ENCODE measurements around the gene XCL2.

The XCL2 gene

GRCh38 chr1:168512864-168513595 is 30.8 kb downstream of the XCL2 start:
- DNase-seq: no peak

DNA sequence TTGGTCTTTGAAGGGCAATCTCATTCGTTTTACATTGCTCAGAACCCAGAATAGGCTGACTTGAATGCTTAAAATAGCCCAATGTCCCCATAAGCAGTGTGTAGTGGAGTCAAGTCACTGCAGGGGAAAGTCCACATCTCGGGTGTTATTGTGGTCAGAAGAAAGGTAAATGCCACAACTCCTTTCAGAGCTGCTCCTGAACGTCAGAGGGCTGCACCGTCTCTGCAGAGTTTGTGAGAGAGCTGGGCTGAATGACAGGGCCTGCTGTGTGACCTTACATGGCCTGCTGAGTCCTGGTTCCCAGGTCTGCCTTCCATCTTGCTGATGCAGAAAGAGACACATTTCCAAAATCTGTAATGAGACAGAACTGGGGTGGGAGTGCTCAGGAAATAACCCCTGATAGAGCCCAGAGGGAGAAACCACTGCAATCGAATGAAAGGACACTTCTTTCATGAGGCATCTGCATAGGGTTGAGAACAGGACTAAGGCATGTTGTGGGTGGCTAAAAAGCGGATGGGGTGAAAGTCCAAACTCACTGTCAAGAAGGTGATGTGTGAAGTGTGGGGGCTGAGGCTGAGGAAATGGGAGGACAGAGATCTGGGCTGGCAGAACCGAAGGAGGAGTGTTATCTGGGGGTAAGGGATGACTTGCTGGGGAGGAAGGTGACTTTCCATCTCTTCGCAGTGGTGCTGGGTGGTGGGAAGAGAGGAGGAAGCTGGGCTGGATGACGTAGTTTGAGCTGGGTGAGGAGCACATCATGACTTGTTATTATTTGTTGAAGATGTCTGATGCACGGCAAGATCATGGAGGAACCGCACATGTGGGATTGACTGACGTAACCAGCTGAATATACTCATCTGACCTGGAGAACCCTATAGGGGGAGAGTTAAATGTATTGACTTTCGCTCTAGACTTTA is 33.7 kb downstream of the XCL2 start:
- DNase-seq: no peak

- DNase-seq: no peak
Measured at GRCh38 chr1:168509210-168509609, 34.6 kb downstream of the XCL2 start.

DNA sequence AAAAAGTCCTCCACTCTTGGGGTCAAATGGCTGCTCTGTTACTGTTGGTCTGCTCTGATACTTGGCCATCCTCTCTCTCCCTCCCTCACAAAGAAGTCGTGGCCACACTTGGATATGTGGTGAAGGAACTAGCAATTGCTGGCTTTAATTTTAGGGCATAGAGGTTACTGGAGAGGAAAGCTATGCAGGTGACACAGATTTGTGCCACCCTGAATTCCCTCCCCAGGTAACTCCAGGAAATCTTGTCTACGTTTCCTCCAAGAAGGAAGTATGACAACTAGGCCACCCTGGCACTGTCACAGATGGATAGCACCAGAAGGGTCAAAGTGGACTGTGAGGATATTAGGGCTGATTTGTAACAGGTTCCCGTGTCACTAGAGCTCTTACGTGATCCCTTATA is 36.0 kb downstream of the XCL2 start:
- DNase-seq: no peak

DNA sequence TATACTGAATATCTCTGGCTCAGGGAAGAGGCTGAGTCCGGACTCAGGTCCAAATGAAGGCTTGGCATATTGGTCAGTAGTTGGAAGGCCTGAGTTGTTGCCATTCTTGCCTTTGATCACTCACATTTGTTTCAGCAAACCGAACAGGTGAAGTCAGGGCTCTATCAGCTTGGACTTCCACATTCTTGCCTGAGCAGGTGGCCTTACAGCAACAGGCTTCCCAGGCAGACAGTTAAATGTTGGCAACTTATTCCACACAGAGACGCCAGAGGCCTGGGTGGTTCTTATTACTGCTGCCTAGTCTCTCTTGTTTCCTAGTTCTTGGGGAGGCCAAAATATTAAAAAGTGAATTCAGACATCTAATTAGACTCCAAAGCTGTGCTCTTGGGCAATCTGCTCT is 36.6 kb downstream of the XCL2 start:
- no peak for DNase-seq

- no peak for DNase-seq
Measured at GRCh38 chr1:168506204-168506819, 37.5 kb downstream of the XCL2 start.

DNA sequence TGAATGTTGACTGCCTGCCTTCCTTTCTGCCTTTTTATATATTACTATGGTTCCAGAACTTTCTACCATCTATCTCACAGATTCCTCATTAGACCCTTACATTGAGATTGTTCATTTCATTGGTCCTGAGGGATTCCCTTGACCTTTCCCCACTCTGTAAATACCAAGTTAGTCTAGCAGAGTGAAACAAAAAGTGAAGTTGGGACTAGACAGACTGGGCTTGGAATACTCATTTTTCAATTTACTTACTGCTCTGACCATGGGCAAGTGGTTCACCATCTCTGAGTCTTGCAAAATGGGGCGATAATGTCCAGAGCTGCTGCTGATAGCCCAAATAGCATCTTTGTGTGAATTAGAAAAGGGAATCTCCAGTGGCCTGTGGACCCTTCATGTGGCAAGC is 38.8 kb downstream of the XCL2 start:
- no peak for DNase-seq

DNA sequence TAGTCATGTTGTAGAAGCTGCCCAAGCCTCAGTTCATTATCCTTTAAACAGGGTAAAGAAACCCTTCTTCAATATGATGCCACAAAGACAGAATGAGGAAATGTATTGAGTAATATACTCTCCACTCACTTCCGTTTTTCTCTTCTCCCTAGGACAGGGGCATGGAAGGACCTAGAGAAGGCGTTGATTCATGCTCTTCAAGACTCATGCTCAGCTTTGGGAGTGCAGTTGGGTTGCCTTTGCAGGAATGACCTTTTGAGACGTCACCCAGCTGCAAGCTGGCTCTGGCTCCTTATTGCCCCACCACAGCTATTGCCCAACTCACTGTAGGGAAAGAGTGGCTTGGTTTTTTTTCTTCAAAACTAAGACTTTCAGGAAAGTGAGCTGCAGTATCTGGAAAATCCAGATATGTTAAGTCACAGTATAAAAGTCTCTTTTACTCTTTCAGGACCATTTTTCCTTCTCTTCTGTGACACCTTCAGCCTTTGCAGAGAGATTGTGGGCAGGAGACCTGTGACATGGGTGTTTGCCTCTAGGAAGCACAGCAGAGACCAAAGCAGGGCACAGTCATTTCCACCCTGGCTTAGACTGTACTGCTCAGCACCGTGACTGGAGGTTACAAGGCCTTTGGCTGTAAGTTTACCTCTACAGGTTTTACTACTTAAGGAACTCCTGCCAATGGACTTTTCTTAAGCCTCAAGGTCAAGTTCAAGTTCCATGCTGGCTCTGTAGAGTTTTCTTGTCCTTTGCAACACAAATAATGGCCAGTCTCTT is 39.5 kb downstream of the XCL2 start:
- no peak for DNase-seq

DNA sequence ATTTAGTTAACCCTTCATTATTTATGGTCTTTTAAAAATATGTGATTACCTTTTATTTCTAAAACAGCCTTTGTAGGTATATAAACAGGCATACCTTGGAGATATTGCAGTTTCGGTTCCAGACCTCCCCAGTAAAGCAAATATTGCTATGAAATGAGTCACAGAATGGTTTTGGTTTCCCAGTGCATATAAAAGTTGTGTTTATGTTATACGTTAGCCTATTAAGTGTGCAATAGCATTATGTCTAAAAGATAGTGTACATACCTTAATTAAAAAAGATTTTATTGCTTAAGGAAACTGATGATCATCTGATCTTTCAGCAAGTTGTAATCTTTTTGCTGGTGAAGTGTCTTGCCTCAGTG is 44.1 kb downstream of the XCL2 start:
- no peak for DNase-seq

DNA sequence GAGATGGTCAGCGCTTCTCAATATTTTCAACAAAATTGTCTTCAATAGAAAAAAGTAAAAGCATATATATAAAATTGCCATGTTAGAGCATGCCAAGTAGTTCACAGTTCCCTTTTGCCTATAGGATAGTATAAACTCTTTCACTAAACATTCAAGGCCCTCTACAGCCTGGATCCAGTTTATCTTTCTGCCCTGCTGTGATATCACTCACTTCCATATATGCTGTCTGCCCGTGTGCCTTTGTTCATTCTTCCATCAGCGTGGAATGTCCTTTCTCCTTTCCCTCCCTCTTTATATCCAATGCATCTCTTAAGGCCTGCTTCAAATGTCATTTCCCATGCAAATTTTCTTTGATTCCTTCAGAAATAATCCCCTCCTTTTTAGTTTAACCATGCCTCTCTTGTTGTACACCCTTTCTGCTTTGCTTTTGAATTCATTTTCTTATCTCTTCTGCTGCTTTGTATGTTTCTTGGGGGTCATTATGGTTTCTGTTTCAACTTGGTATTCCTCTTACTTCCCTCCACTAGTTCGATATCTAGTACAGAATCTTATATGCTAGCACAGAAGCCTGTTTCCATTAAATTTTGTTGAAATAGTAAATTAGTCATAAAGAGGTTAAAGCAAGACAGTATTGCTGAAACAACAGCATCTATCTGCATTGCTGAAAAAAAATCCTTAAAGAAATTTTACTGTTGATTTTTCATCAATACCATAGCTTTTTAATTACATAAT is 44.7 kb downstream of the XCL2 start:
- DNase-seq: no peak

GRCh38 chr1:168498159-168498631 is 45.6 kb downstream of the XCL2 start:
- no peak for DNase-seq

GRCh38 chr1:168497376-168497950 is 46.3 kb downstream of the XCL2 start:
- no peak for DNase-seq

GRCh38 chr1:168491527-168492164 is 52.2 kb downstream of the XCL2 start:
- DNase-seq: no peak

Data from right forelimb (tissue), 1 donor.